ENCODE measurements around the gene LUC7L3. TPM values are rescaled to one million over a fixed set of nuclear protein-coding genes. Genes with fewer than 3 reads are reported as not detected.
A peak's percentile ranks its signal among the peaks of the same experiment; 100 is the strongest.

LUC7L3 gene
- total and polyA plus RNA-seq, 2 of the 13 experiments (the other 11 are each of a cell fraction or from before 2014, with no cell fraction given): 108 to 120 TPM

DNA sequence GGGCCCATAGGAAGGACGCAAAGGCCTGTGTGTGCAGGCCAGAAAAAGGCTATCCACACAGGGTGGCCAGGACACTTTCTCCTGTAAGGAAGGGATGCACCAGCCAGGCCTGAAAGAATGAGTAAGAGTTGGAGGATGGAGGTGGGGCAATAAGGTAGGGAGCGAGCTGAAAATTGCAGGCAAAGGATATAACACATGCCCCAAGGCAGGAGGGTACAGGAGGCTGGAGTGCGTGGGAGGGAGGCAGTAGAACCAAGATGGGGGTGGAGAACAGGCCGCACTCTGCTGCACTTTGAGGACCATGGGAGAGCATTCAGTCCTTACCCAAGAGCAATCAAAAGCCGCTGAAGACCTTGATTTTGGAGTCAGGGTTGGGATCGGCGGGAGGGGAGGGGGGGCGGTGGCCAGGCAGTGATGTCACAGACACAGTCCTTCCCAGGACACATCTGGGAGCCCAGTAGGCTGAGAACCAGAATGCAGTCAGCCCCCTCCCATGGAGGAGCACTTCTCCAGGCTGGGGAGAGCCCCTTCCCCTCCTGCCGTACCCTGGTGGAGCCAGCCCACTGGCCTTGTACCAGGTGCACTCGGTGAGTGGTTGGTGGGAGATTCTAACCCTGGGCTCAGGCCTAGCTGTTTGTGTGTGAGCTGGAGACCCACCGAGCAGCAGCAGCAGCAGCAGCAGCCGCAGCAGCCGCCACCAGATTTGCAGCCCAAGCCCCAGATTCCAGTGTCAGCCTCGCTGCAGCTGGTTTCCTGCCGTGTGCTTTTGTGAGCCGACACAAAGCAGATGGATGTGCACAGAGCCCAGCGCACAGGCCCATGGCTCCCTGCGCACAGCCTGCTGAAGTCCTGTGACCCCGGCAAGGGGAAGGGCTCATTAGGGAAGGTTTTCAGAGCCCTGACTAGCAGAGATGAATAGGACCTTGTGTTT lies 29.2 kb upstream of the LUC7L3 start (continued):
- TF ChIP-seq, protein P1, sequence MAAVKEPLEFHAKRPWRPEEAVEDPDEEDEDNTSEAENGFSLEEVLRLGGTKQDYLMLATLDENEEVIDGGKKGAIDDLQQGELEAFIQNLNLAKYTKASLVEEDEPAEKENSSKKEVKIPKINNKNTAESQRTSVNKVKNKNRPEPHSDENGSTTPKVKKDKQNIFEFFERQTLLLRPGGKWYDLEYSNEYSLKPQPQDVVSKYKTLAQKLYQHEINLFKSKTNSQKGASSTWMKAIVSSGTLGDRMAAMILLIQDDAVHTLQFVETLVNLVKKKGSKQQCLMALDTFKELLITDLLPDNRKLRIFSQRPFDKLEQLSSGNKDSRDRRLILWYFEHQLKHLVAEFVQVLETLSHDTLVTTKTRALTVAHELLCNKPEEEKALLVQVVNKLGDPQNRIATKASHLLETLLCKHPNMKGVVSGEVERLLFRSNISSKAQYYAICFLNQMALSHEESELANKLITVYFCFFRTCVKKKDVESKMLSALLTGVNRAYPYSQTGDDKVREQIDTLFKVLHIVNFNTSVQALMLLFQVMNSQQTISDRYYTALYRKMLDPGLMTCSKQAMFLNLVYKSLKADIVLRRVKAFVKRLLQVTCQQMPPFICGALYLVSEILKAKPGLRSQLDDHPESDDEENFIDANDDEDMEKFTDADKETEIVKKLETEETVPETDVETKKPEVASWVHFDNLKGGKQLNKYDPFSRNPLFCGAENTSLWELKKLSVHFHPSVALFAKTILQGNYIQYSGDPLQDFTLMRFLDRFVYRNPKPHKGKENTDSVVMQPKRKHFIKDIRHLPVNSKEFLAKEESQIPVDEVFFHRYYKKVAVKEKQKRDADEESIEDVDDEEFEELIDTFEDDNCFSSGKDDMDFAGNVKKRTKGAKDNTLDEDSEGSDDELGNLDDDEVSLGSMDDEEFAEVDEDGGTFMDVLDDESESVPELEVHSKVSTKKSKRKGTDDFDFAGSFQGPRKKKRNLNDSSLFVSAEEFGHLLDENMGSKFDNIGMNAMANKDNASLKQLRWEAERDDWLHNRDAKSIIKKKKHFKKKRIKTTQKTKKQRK (IDR thresholded peaks at IDR 0.05; ENCODE audit: low read length): no peak
- TF ChIP-seq REL (CRISPR knock-in tag; conservative IDR thresholded peaks at IDR 0.05) (no peak), POGZ (CRISPR knock-in tag; IDR thresholded peaks at IDR 0.05) (no peak), ZNF7 (CRISPR knock-in tag; IDR thresholded peaks at IDR 0.05) (no peak), ELF4 (CRISPR knock-in tag; IDR thresholded peaks at IDR 0.05; ENCODE audit: borderline replicate concordance) (no peak), ZBTB21 (CRISPR knock-in tag; IDR thresholded peaks at IDR 0.05) (no peak), ZNF354B (CRISPR knock-in tag; IDR thresholded peaks at IDR 0.05) (peak; percentile 56; the same call in 1 of the 2 replicates), ZNF788 (CRISPR knock-in tag; IDR thresholded peaks at IDR 0.05; ENCODE audit: borderline replicate concordance) (no peak), GABPB1 (CRISPR knock-in tag; IDR thresholded peaks at IDR 0.05) (peak; percentile 20; the same call in 1 of the 2 replicates), ZZZ3 (CRISPR knock-in tag; IDR thresholded peaks at IDR 0.05; ENCODE audit: borderline replicate concordance) (no peak), FOXC1 (CRISPR knock-in tag; IDR thresholded peaks at IDR 0.05; ENCODE audit: borderline replicate concordance) (0 out of 2 replicates have a peak, but pooled peaks have one; percentile 14), ARNT (IDR thresholded peaks at IDR 0.05) (no peak), AGO2 (optimal IDR thresholded peaks at IDR 0.05; ENCODE audit: low read depth, low read length) (peak; percentile 75), ZNF264 (CRISPR knock-in tag; IDR thresholded peaks at IDR 0.05) (no peak), PRPF4 (IDR thresholded peaks at IDR 0.05; ENCODE audit: low read depth, low read length, poor library complexity, severe bottlenecking) (peak; percentile 75)
- TF ChIP-seq, protein P2, sequence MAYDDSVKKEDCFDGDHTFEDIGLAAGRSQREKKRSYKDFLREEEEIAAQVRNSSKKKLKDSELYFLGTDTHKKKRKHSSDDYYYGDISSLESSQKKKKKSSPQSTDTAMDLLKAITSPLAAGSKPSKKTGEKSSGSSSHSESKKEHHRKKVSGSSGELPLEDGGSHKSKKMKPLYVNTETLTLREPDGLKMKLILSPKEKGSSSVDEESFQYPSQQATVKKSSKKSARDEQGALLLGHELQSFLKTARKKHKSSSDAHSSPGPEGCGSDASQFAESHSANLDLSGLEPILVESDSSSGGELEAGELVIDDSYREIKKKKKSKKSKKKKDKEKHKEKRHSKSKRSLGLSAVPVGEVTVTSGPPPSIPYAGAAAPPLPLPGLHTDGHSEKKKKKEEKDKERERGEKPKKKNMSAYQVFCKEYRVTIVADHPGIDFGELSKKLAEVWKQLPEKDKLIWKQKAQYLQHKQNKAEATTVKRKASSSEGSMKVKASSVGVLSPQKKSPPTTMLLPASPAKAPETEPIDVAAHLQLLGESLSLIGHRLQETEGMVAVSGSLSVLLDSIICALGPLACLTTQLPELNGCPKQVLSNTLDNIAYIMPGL (CRISPR knock-in tag; IDR thresholded peaks at IDR 0.05; ENCODE audit: borderline replicate concordance in 1 of 2, low read depth in 1 of 2): no peak
- TF ChIP-seq, protein P3, sequence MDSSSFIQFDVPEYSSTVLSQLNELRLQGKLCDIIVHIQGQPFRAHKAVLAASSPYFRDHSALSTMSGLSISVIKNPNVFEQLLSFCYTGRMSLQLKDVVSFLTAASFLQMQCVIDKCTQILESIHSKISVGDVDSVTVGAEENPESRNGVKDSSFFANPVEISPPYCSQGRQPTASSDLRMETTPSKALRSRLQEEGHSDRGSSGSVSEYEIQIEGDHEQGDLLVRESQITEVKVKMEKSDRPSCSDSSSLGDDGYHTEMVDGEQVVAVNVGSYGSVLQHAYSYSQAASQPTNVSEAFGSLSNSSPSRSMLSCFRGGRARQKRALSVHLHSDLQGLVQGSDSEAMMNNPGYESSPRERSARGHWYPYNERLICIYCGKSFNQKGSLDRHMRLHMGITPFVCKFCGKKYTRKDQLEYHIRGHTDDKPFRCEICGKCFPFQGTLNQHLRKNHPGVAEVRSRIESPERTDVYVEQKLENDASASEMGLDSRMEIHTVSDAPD (CRISPR knock-in tag; IDR thresholded peaks at IDR 0.05): 0 out of 2 replicates have a peak, but pooled peaks have one; percentile 42
- TF ChIP-seq, protein P4, sequence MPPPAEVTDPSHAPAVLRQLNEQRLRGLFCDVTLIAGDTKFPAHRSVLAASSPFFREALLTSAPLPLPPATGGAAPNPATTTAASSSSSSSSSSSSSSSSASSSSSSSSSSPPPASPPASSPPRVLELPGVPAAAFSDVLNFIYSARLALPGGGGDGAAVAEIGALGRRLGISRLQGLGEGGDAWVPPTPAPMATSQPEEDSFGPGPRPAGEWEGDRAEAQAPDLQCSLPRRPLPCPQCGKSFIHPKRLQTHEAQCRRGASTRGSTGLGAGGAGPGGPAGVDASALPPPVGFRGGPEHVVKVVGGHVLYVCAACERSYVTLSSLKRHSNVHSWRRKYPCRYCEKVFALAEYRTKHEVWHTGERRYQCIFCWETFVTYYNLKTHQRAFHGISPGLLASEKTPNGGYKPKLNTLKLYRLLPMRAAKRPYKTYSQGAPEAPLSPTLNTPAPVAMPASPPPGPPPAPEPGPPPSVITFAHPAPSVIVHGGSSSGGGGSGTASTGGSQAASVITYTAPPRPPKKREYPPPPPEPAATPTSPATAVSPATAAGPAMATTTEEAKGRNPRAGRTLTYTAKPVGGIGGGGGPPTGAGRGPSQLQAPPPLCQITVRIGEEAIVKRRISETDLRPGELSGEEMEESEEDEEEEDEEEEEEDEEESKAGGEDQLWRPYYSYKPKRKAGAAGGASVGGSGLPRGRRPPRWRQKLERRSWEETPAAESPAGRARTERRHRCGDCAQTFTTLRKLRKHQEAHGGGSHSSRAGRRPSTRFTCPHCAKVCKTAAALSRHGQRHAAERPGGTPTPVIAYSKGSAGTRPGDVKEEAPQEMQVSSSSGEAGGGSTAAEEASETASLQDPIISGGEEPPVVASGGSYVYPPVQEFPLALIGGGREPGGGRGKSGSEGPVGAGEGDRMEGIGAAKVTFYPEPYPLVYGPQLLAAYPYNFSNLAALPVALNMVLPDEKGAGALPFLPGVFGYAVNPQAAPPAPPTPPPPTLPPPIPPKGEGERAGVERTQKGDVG (CRISPR knock-in tag; IDR thresholded peaks at IDR 0.05; ENCODE audit: borderline replicate concordance): peak; percentile 91; the same call in 1 of the 2 replicates
